ENCODE results near the gene NAGA. TPM values are rescaled to one million over a fixed set of nuclear protein-coding genes. Genes with fewer than 3 reads are reported as not detected.

The NAGA gene
- total and polyA plus RNA-seq, 2 experiments from 2014 or later: 24.6 to 31.1 TPM

- 96% methylated on average over 3 of the region's 3 CpGs for WGBS (ENCODE audit: low lambda C conversion rate, missing lambda C conversion rate)
- H3K9me2 ChIP-seq (replicated peaks; ENCODE audit: insufficient read depth): no peaks in the 10 kb centered on the region
- no peaks in the 10 kb centered on the region for H4K20me1 ChIP-seq (ENCODE audit: insufficient read depth, poor library complexity, severe bottlenecking)
- H3K9me3 ChIP-seq (ENCODE audit: low read depth): no peaks in the 10 kb centered on the region
- no peak for DNase-seq (ENCODE audit: low spot score)
- H3K27me3 ChIP-seq: no peaks in the 10 kb centered on the region
- no peak overlapping the region for H3K4me3 ChIP-seq
- no peak overlapping the region for H3K4me2 ChIP-seq
- no peaks in the 10 kb centered on the region for H3K4me1 ChIP-seq (ENCODE audit: insufficient read depth)
- no peaks in the 10 kb centered on the region for H3K79me2 ChIP-seq
- no peak for TF ChIP-seq EZH2 (IDR thresholded peaks at IDR 0.05; ENCODE audit: borderline replicate concordance)
- TF ChIP-seq EZH2phosphoT487 (IDR thresholded peaks at IDR 0.05; ENCODE audit: low read depth, severe bottlenecking, unreplicated experiment): no peak
- TF ChIP-seq CTCF (IDR thresholded peaks at IDR 0.05; ENCODE audit: poor library complexity): no peak
- no peak overlapping the region for H3K27ac ChIP-seq
- no peak overlapping the region for H2AFZ ChIP-seq
- no peaks in the 10 kb centered on the region for H3K36me3 ChIP-seq (replicated peaks; ENCODE audit: insufficient read depth, low read depth)
Observed at GRCh38 chr22:42101199-42101598, 30.6 kb upstream of the NAGA start.

GRCh38 chr22:42091455-42091782, 20.8 kb upstream of the NAGA start:
- Histone ChIP-seq H3K27me3 (no peaks in the 10 kb centered on the region), H3K9me3 (ENCODE audit: low read depth) (no peaks in the 10 kb centered on the region), H3K27ac (peak overlapping the region; percentile 81), H4K20me1 (ENCODE audit: insufficient read depth, poor library complexity, severe bottlenecking) (peaks cover 7% of the 10 kb centered on the region), H3K4me3 (peak overlapping the region; percentile 20), H3K36me3 (replicated peaks; ENCODE audit: insufficient read depth, low read depth) (no peaks in the 10 kb centered on the region), H3K9me2 (replicated peaks; ENCODE audit: insufficient read depth) (no peaks in the 10 kb centered on the region), H3K79me2 (peaks cover 31% of the 10 kb centered on the region), H3K4me1 (ENCODE audit: insufficient read depth) (peaks cover 4% of the 10 kb centered on the region), H2AFZ (peak overlapping the region; percentile 72), H3K4me2 (peak overlapping the region; percentile 82)
- WGBS (ENCODE audit: low lambda C conversion rate, missing lambda C conversion rate): 37% methylated on average over 7 of the region's 7 CpGs
- no peak for DNase-seq (ENCODE audit: low spot score)
- no peak for TF ChIP-seq CTCF (IDR thresholded peaks at IDR 0.05; ENCODE audit: poor library complexity)
- TF ChIP-seq EZH2phosphoT487 (IDR thresholded peaks at IDR 0.05; ENCODE audit: low read depth, severe bottlenecking, unreplicated experiment): no peak
- TF ChIP-seq EZH2 (IDR thresholded peaks at IDR 0.05; ENCODE audit: borderline replicate concordance): no peak

GRCh38 chr22:42090596-42091454, 20.2 kb upstream of the NAGA start, which contains the start of gene NDUFA6:
Gene NDUFA6 (minus strand): TSS chr22:42090772. CDS start chr22:42090744, 28 bp downstream.
- no peaks in the 10 kb centered on the region for H3K36me3 ChIP-seq (replicated peaks; ENCODE audit: insufficient read depth, low read depth)
- 1% methylated on average over 71 of the region's 71 CpGs for WGBS (ENCODE audit: low lambda C conversion rate, missing lambda C conversion rate)
- TF ChIP-seq CTCF (IDR thresholded peaks at IDR 0.05; ENCODE audit: poor library complexity) (peak; percentile 95), EZH2phosphoT487 (IDR thresholded peaks at IDR 0.05; ENCODE audit: low read depth, severe bottlenecking, unreplicated experiment) (no peak)
- no peaks in the 10 kb centered on the region for H3K27me3 ChIP-seq
- no peaks in the 10 kb centered on the region for H3K9me2 ChIP-seq (replicated peaks; ENCODE audit: insufficient read depth)
- peaks cover 7% of the 10 kb centered on the region for H4K20me1 ChIP-seq (ENCODE audit: insufficient read depth, poor library complexity, severe bottlenecking)
- H3K4me1 ChIP-seq (ENCODE audit: insufficient read depth): peaks cover 4% of the 10 kb centered on the region
- peaks cover 37% of the 10 kb centered on the region for H3K79me2 ChIP-seq
- DNase-seq (ENCODE audit: low spot score): peak; percentile 100
- H3K27ac ChIP-seq: peak within 1 kb of the TSS; percentile 96
- H3K4me2 ChIP-seq: peak within 1 kb of the TSS; percentile 82
- peak within 1 kb of the TSS; percentile 72 for H2AFZ ChIP-seq
- no peaks in the 10 kb centered on the region for H3K9me3 ChIP-seq (ENCODE audit: low read depth)
- H3K4me3 ChIP-seq: peak within 1 kb of the TSS; percentile 43
